HL-60/S4 (cell line): Measurements from ENCODE around the gene ZDHHC24.
"Not testable (repeated sequence)": the region's sequence is repeated elsewhere in the genome, so short reads cannot be mapped to it uniquely, and the experiment has no call there.

Source experiments
- in situ Hi-C: fragments of 300-500 bp; cut with MboI; formaldehyde crosslinking; loops from 2 replicates; pipeline ENCODE4 v1.14.3; 2022; ENCODE audit warnings: low sequenced_read_pairs

Gene ZDHHC24

DNA sequence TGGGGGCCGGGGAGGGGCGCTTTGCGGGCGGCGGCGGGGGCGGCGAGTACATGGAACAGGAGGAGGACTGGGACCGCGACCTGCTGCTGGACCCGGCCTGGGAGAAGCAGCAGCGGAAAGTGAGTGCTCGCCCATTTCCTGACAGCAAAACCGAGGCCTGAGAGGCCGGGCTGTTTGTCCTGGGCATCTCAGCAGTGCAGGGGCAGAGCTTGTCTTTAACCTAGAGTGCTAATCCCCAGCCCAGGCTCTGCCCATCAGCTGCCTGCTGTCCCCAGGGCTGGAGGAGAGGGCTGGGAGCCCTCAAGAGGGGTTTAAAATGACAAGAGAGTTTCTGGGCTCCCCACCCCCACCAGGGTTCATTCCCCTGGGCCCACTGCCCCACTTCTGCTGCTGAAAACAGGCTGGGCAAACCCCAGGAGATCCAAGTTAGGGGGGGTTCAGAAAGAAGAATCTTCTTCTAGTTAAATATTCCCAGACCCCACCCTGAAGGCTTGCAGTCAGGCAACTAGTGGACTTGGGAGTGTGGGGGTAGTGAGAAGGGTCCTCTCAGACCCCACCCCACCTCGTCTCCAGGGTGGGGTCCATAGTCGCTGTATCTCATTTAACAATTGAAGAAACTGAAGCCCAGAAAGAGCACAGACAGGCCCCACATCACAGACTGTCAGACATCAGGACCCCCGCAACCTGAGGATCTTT, 1.3 kb upstream of the ZDHHC24 start:
- in situ Hi-C loops, result no loop called here

DNA sequence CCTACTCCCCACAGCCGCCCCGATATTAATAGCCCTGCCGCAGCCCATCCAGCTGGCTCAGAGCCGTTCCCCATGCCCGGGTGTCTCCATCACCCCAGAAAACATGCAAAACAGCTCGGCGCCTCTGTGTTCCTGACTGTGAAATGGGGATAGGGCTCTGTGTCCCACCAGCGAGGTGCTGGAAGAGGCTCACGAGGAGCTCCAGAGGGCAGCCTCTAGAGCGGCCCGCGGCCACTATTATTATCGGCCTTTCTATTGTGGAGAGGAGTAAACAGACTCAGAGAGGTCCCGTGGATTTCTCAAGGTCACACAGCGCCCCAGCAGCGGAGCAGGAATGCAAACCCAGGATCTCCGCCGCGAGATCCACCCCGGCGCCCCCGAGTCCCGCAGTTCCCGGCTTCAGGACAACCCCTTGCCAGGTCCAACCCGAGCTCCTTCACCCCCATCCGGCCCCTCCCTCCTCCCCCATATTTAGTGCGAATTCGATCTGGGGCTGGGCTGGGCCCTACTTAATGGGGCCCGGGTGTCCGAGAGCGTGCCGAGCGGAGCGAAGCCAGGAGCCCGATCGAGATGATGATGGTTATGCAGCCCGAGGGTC, 619 bp upstream of the ZDHHC24 start, which contains the start of gene ACTN3:
Gene ACTN3, plus strand, starts transcription at position 536 of the 598 bp plus-strand sequence. Its CDS starts 35 bp downstream, at position 571.
- in situ Hi-C loops, result no loop called here

DNA sequence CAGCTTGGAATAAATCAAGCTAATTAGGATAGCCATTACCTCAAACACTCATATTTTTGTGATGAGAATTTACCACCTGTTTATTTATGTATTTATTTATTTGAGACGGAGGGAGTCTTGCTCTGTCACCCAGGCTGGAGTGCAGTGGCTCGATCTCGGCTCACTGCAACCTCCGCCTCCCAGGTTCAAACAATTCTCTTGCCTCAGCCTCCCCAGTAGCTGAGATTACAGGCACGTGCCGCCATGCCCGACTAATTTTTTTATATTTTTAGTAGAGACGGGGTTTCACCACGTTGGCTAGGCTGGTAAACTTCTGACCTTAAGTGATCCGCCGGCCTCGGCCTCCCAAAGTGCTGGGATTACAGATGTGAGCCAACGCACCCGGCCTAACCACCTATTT, 896 bp downstream of the ZDHHC24 start:
- in situ Hi-C loops, result not testable (repeated sequence)

DNA sequence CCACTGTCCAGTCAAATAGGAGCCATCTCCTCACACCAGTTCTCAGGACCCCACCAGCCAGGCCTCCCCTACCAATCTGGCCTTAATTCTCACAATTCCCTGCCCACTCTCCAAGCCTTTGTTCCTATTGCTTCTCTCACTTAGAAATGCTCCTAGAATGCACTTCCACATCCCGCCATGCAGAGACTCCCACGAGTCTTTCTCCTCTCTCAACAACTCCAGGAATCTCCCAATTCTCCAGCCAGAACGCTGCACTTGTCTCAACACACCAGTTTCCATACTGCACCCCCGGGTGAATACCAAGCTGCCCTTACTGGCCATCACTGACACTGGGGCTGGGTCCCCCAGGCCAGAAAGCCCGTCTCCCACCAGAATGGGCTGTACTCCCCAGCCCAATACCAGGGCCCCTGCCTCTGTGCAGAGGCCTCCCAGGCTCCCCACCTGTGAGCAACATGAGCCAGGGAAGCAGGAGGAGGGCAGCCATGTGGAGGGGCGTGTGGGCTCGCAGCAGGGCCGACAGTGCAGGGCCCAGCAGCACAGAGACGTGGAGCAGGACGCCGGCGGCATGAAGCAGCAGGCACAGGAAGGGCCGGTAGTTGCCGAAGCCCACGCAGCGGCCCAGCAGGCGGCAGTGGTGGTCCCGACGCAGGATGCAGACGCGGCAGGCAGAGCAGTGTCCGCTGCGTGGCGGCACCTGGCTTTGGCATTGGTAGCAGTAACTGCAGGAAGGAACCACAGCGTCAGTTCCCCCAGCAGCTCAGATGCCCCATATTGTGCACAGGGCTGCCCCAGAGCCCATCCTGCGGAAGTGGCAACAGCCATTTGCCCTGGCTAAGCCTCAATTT, 2.4 kb downstream of the ZDHHC24 start:
- in situ Hi-C loops, result no loop called here

DNA sequence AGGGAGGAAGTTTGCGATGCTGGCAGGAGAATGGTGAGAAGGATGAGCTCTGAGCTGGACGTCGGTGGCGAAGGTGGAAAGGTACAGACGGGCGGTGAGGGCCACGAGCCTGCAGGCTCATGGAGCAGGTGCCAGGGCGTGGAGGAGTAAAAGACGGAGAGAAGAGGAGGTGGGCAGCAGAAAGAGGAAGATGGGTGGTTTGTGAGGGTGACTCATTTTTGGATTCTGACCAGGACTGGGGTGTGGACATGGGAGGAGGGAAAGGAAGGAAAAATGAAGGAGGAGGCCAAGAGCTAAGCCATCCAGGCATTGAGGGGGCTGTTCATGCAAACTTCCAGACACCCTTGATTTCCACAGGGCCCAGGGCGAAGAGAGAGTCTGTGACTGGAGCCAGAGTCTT, 3.5 kb downstream of the ZDHHC24 start:
- in situ Hi-C loops, result no loop called here

DNA sequence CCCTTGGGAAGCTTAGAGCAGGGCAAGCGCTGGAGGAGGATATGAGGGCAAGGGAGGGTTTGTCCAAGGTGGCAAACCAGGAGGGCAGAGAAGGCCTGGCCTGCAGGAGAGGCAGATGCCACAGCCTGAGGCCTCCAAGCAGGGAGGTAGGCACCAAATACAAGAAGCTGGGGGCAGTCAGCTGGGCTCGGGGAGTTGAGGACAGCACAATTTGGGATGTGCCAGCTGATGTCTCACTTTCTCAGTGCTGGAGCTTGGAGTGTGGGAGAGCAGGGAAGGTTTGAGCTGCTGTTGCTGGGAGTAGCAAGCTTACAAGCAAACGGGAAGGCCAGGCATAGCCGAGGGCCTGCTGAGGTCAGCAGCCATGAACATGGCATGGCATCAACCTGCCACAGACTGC, 4.0 kb downstream of the ZDHHC24 start:
- in situ Hi-C loops, result no loop called here

DNA sequence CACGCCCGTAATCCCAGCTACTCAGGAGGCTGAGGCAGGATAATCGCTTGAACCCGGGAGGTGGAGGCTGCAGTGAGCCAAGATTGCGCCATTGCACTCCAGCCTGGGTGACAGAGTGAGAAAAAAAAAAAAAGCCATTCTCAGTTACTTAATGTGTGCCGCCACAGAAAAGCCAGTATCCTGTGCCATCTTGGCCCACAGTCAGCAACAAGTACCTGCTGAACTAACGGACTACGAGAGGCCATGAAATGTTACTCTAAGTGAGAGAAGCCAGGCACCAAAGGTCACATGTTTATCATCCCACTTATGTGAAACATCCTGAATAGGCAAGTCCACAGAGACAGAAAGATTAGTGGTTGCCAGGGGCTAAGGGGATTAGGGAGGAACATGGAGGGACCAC, 5.2 kb downstream of the ZDHHC24 start:
- in situ Hi-C loops, result not testable (repeated sequence)

DNA sequence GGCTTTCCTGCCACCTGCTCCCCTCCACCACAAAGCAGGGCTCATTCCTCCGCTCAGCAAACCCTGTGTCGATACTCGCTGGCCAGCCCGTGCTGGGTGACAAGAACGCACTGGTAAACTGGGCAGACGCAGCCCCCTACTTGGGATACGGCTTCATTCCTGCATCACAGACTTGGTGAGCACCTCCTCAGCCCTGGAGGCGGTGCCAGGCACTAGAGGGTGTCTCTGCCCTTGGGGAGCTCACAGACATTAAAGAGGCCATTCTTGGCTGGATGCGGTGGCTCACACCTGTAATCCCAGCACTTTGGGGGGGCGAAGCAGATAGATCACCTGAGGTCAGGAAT, 6.0 kb downstream of the ZDHHC24 start:
- in situ Hi-C loops, result no loop called here

DNA sequence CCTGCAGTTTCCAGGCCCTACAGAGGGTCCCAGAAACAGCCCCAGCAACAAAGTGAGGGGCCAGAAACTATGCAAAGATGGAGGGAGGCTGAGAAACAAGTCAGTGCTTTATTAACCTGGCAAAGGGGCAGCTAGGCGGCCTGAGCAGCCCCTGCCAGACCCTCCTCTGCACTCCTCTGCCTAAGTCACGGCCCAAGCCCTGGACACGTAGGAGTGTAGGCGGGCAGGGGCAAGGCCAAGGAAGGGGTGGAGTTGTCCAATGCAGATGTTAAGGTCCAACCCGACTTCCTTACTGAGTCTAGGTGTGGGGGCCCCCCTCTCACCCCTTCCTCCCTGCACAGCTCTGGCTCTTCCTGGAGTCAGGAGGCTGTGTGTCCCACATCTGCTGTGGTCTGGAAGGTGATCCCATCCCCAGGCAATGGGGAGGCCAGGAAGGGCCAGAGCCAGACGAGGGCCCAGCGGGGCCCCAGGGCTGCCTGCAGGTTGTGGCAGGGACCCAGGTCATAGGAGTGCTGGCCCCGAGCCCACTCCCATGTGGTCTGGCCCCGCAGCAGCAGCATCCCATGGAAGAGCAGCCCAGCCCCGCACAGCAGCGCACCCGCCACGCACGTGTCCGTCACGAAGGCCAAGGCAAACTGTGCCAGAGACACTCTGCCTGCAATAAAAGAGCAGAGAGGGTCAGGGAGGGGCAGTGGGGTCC, 6.5 kb downstream of the ZDHHC24 start:
- in situ Hi-C loops, result no loop called here

DNA sequence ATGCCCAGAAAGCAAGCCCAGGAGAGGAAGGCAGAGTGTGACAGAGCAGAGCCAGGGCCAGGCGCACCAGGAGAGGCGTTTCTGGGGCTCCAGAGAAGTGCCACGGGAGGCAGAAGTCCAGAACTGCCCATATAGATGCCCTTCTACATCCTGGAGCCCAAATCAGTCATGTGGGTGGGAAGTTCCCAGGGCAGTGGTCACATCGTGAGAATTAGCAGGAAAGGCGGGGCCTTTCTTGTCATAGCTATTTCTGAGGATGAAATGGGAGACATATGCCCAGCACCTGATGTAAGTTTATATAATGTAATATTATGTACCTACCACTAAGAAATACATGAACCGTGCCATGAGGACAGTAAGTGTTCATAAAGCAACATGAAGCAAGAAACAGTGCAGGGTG, 13.1 kb downstream of the ZDHHC24 start:
- in situ Hi-C loops, result no loop called here

DNA sequence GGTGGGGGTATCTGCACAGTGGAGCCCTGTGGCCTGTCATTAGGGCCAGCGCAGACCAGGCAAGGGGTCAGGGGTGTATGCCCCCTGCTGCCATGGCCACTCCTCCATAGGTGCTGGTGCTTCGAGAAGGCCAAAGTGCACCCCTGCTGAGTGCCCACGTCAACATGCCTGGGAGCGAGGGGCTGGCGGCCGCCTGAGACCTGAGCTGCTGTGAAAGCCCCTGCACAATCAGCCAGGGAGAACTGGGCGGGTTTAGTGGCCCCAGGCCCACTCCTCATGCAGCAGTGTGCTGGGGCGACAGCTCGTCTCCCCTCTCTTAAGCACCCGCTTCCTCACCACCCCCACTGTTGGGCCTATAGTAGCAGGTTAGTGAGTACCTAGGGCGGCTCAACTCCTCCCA, 14.0 kb downstream of the ZDHHC24 start:
- in situ Hi-C loops, result no loop called here

DNA sequence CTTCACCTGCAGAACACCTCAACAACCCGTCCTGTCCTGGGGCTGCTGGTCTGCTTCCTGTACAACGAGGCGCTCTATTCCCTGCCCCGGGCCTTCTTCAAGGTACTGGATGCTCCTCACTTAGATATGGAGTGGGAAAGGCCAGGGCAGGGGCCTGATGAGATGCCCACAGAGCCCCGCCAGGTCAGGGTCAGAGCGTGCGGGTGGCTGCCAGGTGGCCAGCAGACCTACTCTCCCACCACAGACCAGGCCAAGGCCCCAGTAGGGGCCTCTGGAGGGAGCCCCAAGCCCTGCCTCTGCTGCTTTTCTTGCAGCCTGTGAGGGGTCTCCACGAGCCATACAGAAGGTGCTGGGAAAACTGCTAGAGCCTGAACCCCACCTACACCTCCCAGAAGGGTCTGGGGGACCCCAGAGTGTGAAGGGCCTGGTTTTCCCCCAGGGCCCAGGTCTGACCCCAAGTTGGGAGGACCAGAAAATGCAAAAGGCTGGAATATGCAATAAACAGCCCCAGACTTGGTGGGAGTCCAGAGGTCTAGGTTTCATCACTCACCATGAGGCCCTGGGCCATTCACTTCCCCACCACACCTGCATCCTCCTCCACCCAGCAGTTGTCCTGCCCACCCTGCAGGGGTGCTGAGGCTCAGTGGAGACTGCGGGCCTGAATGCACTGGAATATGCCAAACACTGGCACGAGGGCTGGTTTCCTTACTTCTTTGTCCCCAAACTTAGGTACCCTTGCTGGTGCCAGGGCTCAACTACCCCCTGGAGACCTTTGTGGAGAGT, 14.7 kb downstream of the ZDHHC24 start:
- in situ Hi-C loops, result no loop called here

DNA sequence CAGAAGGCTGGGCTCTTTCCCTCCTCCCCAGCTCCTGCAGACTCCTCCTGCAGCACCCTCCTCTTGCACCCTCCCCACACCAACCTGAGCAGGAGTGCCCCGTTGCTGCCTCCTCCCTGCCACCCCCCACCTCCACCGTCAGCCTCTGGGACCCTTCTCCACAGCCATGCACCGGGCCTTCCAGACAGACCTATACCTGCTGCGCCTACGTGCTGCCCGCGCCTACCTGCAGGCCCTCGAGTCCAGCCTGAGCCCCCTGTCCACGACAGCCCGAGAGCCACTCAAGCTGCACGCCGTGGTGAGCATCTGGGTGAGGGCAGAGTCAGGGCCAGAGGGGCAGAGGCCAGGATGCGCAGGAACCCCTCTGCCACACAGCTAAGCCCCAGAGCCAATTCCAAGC, 16.2 kb downstream of the ZDHHC24 start:
- in situ Hi-C loops, result no loop called here

DNA sequence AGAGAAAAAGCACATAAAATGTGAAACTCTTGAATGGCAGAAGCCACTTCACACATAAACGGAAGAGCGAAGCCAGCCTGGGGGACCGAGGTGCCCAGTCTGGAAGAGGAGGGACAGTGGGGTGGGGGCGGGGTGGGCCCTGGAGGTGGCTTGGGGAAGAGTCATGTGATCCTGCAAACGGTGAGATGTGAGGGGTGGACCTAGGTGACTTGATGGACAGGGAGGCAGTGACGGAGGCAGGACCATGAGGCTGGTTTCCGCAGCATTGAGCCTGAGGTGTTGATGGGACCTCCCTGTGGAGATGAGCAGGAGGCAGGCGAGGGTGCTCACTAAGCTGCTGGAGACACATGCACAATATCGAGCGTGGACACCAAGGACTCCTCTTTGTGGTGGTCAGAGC, 16.8 kb downstream of the ZDHHC24 start:
- in situ Hi-C loops, result no loop called here

DNA sequence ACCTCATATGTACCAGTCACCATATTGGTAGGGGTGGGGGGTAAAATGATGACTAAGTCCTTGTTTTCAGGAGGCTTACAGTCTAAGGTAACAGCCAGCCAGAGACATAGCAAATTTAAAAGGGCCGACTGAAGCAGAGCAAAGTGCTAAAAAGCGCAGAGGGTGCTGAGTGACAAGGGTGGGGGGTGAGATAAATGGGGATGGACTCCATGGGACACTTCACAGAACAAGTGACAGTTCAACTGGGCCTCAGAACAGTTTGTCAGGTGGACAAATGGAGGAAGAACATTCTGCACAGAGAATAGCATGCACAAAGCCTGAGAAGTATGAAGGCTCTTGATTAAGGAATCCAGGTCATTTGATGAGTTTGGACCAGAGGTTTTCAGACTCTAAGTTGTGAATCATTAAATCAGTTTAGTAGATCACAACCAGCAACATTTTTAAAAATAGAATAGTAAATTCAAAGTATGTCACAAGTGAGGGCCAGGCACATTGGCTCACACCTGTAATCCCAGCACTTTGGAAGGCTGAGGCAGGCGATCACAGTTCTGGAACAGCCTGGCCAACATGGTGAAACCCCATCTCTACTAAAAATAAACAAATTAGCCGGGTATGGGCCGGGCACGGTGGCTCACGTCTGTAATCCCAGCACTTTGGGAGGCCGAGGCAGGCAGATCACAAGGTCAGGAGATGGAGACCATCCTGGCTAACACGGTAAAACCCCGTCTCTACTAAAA, 21.4 kb downstream of the ZDHHC24 start:
- in situ Hi-C loops, result no loop called here

DNA sequence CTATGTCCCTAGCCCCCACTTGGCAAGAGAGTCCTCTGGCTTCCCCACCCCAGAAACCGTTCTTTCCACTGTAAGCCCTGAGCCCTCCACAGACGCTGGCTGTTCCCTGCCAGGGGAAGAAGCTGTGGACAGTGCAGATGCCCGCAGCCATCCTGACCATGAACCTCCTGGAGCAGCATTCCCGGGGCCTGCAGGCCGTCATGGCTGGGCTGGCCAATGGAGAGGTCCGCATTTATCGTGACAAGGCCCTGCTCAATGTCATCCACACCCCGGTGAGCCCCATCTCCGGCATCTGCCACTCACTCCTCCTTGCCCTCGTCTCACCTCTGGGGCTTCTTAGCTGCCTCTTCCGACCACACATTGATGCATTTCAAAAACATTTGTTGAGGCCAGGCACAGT, 22.2 kb downstream of the ZDHHC24 start:
- in situ Hi-C loops, result no loop called here

DNA sequence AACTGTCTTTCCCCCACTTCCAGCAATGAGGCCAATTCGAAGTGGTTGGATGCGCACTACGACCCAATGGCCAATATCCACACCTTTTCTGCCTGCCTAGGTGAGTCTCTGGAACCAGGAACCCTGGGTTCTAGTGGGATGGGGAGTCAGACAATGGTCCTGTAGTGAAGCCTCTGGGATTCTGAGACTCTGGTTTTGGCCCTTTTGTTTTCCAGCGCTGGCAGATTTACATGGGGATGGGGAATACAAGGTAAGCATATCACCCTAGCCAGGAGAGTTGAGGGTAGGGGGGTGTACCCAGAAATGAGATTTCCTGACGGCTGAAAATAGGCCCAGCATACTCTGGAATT, 34.9 kb downstream of the ZDHHC24 start:
- in situ Hi-C loops, result no loop called here

DNA sequence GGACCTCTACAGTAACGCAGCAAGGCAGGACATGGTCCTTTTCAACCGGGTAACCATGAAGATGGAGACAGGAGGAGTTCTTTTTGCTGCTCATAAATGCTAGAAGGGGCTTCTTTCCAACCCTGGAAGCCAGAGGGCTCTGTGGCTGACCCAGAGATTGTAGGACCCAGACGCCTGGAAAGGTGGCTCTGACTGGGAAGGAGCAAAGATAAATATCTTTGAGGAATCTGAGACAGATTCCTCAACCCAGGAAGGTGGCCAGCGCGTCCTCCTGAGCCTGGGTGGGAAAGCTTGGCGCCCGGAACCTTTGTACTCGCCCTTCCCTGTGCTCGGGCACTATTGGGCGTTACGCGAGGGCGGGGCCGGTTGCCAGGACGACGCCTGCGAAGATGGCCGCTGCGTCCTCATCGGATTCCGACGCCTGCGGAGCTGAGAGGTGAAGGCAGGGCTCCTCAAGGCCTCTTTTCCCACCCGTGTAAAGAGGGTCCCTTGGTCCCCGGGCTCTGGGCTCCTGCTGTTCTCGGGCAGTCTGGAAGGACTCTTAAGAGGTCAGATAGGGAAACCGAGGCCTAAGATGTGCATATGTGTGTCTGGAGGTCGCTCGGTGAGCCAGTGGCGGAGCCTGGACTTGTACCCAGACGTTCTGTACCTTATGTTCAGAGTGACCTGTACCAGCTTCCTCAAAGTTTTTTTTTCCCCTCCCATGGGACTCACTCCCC, 35.4 kb downstream of the ZDHHC24 start, which contains the start of gene BBS1:
Gene BBS1, plus strand, starts transcription at position 365 of the 719 bp plus-strand sequence. Its CDS starts 25 bp downstream, at position 390.
- in situ Hi-C loops, result no loop called here

DNA sequence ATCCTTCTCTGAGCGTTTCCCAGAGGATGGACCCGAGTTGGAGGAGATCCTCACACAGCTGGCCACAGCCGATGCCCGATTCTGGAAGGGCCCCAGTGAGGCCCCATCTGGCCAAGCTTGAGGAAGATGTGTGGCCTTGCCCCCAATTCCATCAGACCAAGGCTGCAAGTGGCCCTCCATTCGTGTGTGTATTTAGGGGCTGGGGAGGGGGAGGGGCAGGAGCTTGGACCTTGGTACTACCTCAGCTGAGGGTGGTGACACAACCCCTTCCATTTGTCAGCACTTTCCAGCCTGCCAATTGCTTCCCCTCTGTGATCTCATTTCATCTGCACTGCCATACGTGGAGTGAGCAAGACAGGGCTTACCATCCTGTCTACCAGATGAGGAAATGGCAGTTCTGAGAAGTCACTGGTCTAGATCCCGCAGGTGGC, 36.7 kb downstream of the ZDHHC24 start:
- in situ Hi-C loops, result no loop called here
